ENCODE results near the gene AMELX.

The AMELX gene

GRCh38 chrX:11293113-11293512 lies at the start of gene AMELX:
TSS of gene AMELX (plus strand) at chrX:11293413. CDS start at chrX:11294789, 1,376 bp downstream.
- no peak for DNase-seq (ENCODE audit: low spot score)

GRCh38 chrX:11244636-11245035 lies 48.6 kb upstream of the AMELX start:
- DNase-seq (ENCODE audit: low spot score): no peak

GRCh38 chrX:11254417-11255109 lies 38.6 kb upstream of the AMELX start:
- no peak for DNase-seq (ENCODE audit: low spot score)

DNA sequence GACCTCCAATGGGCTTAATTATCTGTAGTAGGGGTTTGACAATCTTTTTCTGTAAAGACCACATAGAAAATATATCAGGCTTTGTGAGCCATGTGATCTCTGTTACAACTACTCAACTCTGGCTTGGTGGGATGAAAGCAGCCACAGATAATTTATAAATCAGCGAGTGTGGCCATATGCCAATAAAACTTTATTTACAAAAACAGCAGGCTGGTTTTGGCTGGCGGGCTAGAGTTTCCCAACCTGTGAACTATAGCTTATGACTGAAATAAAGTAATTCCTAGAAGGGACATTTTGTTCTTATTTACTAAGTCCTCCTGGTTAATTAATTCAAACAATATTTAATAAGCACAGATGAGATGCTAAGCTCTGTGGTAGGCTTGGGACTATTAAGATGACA lies 35.9 kb upstream of the AMELX start:
- DNase-seq (ENCODE audit: low spot score): no peak

- no peak for DNase-seq (ENCODE audit: low spot score)
Measured at GRCh38 chrX:11257711-11258110, 35.5 kb upstream of the AMELX start.

GRCh38 chrX:11259437-11259836 lies 33.8 kb upstream of the AMELX start:
- no peak for DNase-seq (ENCODE audit: low spot score)

DNA sequence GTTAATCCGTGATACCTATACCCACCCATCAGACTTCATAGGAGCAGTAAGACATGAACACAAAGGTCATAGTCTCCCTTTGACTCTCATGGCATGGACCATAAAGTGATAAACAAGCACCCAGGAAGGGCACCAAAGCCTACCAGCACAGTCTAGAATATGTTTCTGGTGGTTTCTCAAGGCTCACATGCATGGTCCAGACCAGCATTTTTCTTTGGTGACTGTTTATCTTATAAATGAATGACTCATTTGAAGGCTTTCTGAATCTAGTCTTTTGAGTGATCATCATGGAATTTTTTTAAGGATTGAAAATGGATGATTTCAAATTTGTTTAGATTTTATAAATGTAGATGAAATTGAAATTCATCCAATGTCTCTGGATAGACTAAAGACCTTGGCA lies 32.0 kb upstream of the AMELX start:
- no peak for DNase-seq (ENCODE audit: low spot score)

- no peak for DNase-seq (ENCODE audit: low spot score)
Measured at GRCh38 chrX:11264925-11265324, 28.3 kb upstream of the AMELX start.

- DNase-seq (ENCODE audit: low spot score): no peak
Measured at GRCh38 chrX:11265352-11265751, 27.9 kb upstream of the AMELX start.

GRCh38 chrX:11266573-11267003 lies 26.6 kb upstream of the AMELX start:
- DNase-seq (ENCODE audit: low spot score): no peak

- DNase-seq (ENCODE audit: low spot score): no peak
Measured at GRCh38 chrX:11267425-11267824, 25.8 kb upstream of the AMELX start.

DNA sequence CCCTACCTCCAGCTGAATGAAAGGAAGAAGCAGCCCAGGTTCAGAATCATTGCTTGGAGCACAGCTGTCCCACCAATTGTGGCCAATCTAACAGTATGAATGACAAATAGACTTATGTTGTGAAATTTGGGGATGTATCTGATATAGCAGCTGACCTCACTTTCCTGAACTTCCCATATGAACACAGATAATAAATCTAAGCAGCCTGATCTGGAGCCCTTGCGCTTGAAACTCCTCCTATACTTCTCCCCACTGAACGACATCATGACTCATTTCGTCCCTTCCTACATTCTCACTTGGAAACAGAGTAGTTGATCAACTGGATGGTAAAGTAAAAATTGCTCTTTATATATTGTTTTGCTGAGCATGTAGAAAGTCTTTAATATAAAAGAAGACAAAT lies 24.2 kb upstream of the AMELX start:
- DNase-seq (ENCODE audit: low spot score): no peak

DNA sequence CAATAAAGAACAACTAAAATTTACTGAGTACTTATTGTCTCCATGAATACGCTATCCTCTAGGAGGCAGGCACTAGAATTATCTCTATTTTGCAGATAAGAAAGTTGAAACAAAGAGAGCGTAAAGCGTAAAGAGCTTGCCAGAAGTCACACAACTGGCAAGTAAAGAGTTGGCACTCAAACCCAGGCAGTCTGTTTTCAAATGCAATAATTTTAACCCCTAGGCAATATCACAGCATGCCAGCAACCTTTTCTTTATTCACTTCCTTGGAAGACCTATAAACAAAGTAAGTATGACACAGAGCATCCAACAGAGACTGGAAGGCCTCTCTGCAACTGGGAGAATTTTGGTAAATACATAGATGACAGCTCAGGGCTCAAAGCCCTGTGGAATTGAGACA lies 23.2 kb upstream of the AMELX start:
- no peak for DNase-seq (ENCODE audit: low spot score)

DNA sequence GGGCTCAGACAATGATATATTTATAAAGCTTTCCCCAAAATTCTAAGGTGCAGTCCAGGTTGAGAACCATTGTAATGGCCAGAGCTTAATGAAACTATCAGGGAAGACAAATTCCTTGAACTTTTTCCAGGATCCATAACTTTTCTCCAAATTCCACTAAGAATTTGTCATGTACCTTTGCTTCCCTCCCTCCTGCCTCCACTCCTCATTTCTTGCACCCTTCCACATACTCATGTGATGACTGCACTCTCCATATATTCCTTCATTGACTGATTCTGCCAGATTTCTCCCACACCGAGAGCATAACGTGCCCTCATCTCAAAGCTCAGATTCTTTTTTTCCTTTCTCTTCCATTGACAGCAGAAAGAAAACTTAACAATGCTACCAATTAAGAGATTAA lies 20.9 kb upstream of the AMELX start:
- DNase-seq (ENCODE audit: low spot score): no peak

DNA sequence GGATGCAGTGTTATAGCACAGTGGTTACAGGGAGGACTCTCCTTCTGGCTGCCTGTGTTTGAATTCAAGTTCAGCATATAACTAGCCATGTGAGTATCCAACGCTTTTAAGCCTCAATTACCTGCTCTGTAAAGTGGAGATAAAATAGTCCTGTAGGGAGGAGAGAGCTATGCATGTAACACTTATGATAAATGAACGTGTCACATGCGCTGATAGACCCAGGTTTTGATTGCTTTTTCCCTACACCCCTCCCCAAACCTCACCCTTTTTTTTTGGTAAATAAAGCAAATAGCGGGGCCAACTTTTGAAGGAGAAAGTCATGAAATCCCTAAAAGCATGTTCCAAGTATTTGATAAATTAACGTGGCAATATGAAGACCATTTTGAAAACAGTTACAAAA lies 20.4 kb upstream of the AMELX start:
- no peak for DNase-seq (ENCODE audit: low spot score)

GRCh38 chrX:11273544-11273943 lies 19.7 kb upstream of the AMELX start:
- no peak for DNase-seq (ENCODE audit: low spot score)

DNA sequence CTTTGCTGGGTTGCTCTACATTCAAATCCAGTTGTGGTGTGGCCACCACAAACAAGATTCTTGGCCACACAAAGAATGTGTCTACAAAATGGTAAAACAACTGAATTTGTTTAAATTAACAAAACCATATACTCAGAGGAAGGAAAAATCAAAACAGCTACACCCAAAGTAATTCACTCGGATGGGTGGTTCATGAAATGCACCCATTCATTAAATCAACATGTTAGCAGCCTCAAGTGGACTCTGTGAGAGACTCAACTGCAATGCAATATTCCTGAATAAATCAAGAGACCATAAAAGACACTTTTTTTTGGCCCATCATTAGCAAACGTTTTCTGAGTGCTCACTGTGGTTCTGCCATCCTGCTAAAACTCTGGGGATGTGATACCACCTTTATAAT lies 11.2 kb upstream of the AMELX start:
- no peak for DNase-seq (ENCODE audit: low spot score)

DNA sequence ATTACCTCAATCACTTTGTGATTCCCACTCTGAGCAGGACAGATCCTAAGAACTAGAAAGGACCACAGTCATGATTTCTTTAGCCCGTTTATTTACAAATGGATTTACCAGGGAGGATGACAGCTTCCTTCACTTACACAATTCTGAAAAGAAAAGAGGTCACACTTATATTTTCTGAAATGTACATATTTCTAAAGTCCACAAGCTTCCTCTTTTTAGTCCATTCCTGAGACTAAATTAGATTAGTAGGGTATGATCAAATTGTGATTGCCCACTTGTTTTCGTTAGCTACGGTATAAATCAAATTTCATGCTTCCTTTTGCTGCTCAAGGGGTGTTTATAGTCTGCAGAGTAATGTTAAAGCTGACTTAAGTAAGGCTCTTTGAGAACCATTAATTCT lies 7.6 kb upstream of the AMELX start:
- DNase-seq (ENCODE audit: low spot score): no peak

DNA sequence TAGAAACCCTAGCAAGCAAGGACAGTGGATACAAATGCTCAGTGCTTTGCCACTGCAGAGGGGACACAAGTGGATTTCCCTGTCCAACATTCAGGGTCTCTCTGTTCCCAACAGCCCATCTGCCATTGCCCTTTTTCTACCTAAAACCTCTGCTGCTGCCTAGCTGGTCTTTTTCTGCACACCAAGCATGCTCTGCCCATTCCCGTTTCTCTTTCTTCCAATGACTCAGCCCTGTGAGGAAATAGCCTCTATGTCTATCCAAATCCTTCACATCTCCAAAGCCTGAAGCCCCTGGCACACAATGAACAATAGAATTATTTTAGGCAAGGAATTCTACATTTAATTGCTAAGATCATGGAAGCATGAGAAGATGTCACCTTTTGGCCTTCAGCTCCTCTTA lies 5.7 kb upstream of the AMELX start:
- DNase-seq (ENCODE audit: low spot score): no peak

- DNase-seq (ENCODE audit: low spot score): no peak
Measured at GRCh38 chrX:11290416-11291102, 2.7 kb upstream of the AMELX start.

DNA sequence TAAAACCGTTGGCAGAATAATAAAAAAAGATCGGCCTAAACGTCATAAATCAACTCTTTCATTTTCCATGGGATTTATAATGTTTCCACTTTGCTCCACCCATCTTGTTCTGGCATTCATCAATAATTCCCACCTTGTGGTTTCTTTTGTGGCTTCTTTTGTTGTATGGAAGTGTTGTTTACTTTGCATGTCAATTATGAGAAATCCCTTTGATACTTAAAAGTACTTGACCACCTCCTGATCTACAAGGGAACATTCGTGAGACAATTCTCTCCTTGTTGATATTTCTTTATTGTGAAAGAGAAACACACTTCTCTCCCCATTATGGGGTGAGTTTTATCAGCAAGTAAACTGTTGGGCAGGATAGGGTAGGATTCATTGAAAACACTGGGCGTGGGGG lies 2.8 kb downstream of the AMELX start:
- DNase-seq (ENCODE audit: low spot score): no peak

DNA sequence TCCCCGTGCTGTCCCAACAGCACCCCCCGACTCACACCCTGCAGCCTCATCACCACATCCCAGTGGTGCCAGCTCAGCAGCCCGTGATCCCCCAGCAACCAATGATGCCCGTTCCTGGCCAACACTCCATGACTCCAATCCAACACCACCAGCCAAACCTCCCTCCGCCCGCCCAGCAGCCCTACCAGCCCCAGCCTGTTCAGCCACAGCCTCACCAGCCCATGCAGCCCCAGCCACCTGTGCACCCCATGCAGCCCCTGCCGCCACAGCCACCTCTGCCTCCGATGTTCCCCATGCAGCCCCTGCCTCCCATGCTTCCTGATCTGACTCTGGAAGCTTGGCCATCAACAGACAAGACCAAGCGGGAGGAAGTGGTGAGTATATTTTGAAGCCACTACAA lies 5.4 kb downstream of the AMELX start:
- no peak for DNase-seq (ENCODE audit: low spot score)

DNA sequence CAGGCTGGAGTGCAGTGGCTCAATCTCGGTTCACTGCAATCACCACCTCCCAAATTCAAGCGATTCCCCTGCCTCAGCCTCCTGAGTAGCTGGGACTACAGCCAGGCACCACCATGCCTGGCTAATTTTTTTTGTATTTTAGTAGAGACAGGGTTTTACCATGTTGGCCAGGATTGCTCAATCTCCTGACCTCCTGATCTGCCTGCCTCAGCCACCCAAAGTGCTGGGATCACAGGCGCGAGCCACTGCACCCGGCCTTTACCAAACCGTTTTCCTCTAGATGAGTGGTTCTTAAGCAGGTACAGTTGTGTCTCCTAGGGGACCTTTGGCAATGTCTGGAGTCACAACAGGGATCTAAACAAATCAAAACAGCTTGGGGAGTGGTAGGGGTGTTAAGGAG lies 11.6 kb downstream of the AMELX start:
- no peak for DNase-seq (ENCODE audit: low spot score)

GRCh38 chrX:11305641-11306040 lies 12.4 kb downstream of the AMELX start:
- DNase-seq (ENCODE audit: low spot score): no peak

Measured in cerebellar cortex (tissue), 1 donor.